Lung (tissue), 12 donors: ENCODE data around the gene DDIT4. TPM values are rescaled to one million over a fixed set of nuclear protein-coding genes. Genes with fewer than 3 reads are reported as not detected.

ENCODE experiments used
- ATAC-seq: fragments of 200-7000 bp; cut with Tn5 transposase; one replicate; pipeline ENCODE4 v1.9.1; 2020; ENCODE audit warnings: moderate number of reproducible peaks; ENCODE audit not compliant: insufficient read depth, low FRiP score
- DNase-seq, 3 donors: peaks; one replicate each; pipeline ENCODE4 v3.0.0-alpha.2; 2013 to 2017
- H3K27ac ChIP-seq, 2 donors: one replicate each; pipeline ENCODE4 v1.5.1; 2013; ENCODE audit warnings: mild to moderate bottlenecking in 2 of 2, moderate library complexity in 2 of 2, control low read depth in 1 of 2, inconsistent platforms in 1 of 2, low read depth in 1 of 2, low read length in 1 of 2
- H3K27me3 ChIP-seq, 3 donors: one replicate each; pipeline ENCODE4 v1.5.1; 2013; ENCODE audit warnings: low read length in 2 of 3; ENCODE audit not compliant: control insufficient read depth in 3 of 3, insufficient read depth in 3 of 3
- H3K36me3 ChIP-seq, 4 donors: one replicate each; pipeline ENCODE4 v1.5.1; 2013; ENCODE audit warnings: low read length in 4 of 4, mild to moderate bottlenecking in 1 of 4, moderate library complexity in 1 of 4; ENCODE audit not compliant: control insufficient read depth in 4 of 4, insufficient read depth in 4 of 4
- H3K4me1 ChIP-seq, 5 donors: one replicate each; pipeline ENCODE4 v1.5.1; 2013; ENCODE audit warnings: low read length in 5 of 5, mild to moderate bottlenecking in 2 of 5, moderate library complexity in 1 of 5; ENCODE audit not compliant: control insufficient read depth in 5 of 5, insufficient read depth in 5 of 5
- H3K4me3 ChIP-seq: one replicate; pipeline ENCODE4 v1.5.1; 2013; ENCODE audit warnings: mild to moderate bottlenecking, control low read depth, moderate library complexity
- H3K9ac ChIP-seq, 2 donors: one replicate each; pipeline ENCODE4 v1.5.1; 2013; ENCODE audit warnings: low read length in 2 of 2, control low read depth in 1 of 2; ENCODE audit not compliant: insufficient read depth in 1 of 2
- H3K9me3 ChIP-seq, 4 donors: one replicate each; pipeline ENCODE4 v1.5.1; 2013; ENCODE audit warnings: low read length in 3 of 4, mild to moderate bottlenecking in 1 of 4, moderate library complexity in 1 of 4; ENCODE audit not compliant: control insufficient read depth in 4 of 4, insufficient read depth in 3 of 4
- WGBS, 2 donors: extraction: QIAGEN DNeasy Blood & Tissue Kit; methylation state at CpG; one replicate each; pipeline ENCODE4 v1.1.7; 2013; 5-methylcytosine and 5-hydroxymethylcytosine counted together
- polyA plus RNA-seq, 2 donors: library from polyadenylated mRNA; stranded (reverse); fragments of 200-250 nt; gene quantifications; one replicate each; pipeline ENCODE4 v1.2.1, GENCODE V29; 2013
- total RNA-seq, 2 donors: library from RNA; depleted of rRNA in 1 of 2; stranded (reverse); fragments of >200 nt in 1 of 2; gene quantifications; one replicate each; pipeline ENCODE4 v1.2.1, GENCODE V29; 2014 to 2021
- TF ChIP-seq, protein P1 (sequence below): IDR thresholded peaks from 2 replicates; pipeline ENCODE4 v1.5.1; 2012; ENCODE audit warnings: mild to moderate bottlenecking; ENCODE audit errors: control extremely low read depth, extremely low read depth
- donor health status: control.
- donor health status: control.
- donor health status: Bipolar disorder and iron deficiency.
- donor health status: healthy.
- donor health status: DM: yes; HTN: yes; CAD: no.

The DDIT4 gene
- total and polyA plus RNA-seq, 4 donors: 55.3 to 190 (median 171) TPM

DNA sequence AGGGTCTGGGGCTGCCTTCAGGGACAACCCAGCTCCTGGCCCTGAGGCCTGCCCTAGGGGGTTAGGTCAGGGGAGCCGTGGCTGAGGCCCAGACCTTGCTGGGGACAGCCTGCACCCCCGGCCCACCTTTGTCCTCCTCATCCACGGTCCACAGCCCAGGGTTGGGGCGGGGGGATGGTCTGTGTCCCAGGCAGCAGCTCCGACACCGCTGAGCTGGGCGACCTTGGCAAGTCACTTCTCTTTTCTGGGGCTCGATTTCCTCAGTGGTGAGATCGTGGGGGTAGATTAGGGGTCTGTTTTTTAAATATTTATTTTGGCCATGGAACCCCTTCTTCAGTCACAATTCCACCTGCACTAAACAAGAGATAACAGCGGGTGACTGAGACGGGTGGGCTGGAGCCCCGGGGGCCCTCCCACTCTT, 50.1 kb downstream of the DDIT4 start:
- ATAC-seq: no peak
- Histone ChIP-seq H3K4me3 (no peak overlapping the region), H3K27ac (peak overlapping the region in 1 of 2 donors; percentile 71), H3K27me3 (no peaks in the 10 kb centered on the region), H3K9me3 (no peaks in the 10 kb centered on the region), H3K4me1 (peaks cover 6 to 61% (median 38%) of the 10 kb centered on the region in 5 donors), H3K9ac (no peak overlapping the region), H3K36me3 (no peaks in the 10 kb centered on the region)
- no peak for DNase-seq
- WGBS, 2 donors: 23 to 53% methylated on average over 12 of the region's 12 CpGs
- TF ChIP-seq, protein P1, sequence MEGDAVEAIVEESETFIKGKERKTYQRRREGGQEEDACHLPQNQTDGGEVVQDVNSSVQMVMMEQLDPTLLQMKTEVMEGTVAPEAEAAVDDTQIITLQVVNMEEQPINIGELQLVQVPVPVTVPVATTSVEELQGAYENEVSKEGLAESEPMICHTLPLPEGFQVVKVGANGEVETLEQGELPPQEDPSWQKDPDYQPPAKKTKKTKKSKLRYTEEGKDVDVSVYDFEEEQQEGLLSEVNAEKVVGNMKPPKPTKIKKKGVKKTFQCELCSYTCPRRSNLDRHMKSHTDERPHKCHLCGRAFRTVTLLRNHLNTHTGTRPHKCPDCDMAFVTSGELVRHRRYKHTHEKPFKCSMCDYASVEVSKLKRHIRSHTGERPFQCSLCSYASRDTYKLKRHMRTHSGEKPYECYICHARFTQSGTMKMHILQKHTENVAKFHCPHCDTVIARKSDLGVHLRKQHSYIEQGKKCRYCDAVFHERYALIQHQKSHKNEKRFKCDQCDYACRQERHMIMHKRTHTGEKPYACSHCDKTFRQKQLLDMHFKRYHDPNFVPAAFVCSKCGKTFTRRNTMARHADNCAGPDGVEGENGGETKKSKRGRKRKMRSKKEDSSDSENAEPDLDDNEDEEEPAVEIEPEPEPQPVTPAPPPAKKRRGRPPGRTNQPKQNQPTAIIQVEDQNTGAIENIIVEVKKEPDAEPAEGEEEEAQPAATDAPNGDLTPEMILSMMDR: no peak

Other genes starting within 250 kb of the DDIT4 start
- 100 to 1,000 TPM in 1 of 2 donors, 10 to 100 TPM in 1; 24.1 to 103 TPM for gene SPOCK2, start 185.4 kb upstream of the DDIT4 start, total RNA-seq
- gene SPOCK2, start 185.4 kb upstream of the DDIT4 start, polyA plus RNA-seq: 10 to 100 TPM; 34.1 to 86.0 TPM
- 10 to 100 TPM; 67.9 to 94.0 TPM for gene ANAPC16, start 57.9 kb upstream of the DDIT4 start, total RNA-seq
- 100 to 1,000 TPM in 1 of 2 donors, 10 to 100 TPM in 1; 88.9 to 138 TPM for gene ANAPC16, start 57.9 kb upstream of the DDIT4 start, polyA plus RNA-seq
- 10 to 100 TPM; 28.9 to 29.9 TPM for gene ASCC1, start 57.6 kb upstream of the DDIT4 start, total RNA-seq
- gene ASCC1, start 57.6 kb upstream of the DDIT4 start, polyA plus RNA-seq: 10 to 100 TPM in 1 of 2 donors, 1 to 10 TPM in 1; 9.0 to 19.4 TPM
- gene DNAJB12, start 81.0 kb downstream of the DDIT4 start, total RNA-seq: 10 to 100 TPM; 34.0 to 38.7 TPM
- 10 to 100 TPM; 30.0 to 30.2 TPM for gene DNAJB12, start 81.0 kb downstream of the DDIT4 start, polyA plus RNA-seq